CD4-positive, alpha-beta T cell (primary cell): ENCODE results near the gene EID2B. TPM values are rescaled to one million over a fixed set of nuclear protein-coding genes. Genes with fewer than 3 reads are reported as not detected.

Experiments
- ATAC-seq: fragments of 200-7000 bp; cut with Tn5 transposase; one replicate; pipeline ENCODE4 v1.10.0; 2022; ENCODE audit warnings: mild to moderate bottlenecking; ENCODE audit not compliant: poor library complexity
- CTCF ChIA-PET: fragments of 350-600 bp; sonication (Branson Sonifier 250); formaldehyde crosslinking; loops from one replicate; lab custom pipeline; 2021; ENCODE audit warnings: antibody characterized with exemption, inconsistent platforms; lab: Charles Lee
- POLR2A ChIA-PET: fragments of 350-600 bp; sonication (Branson Sonifier 250); formaldehyde crosslinking; loops from one replicate; lab custom pipeline; 2021; ENCODE audit warnings: antibody characterized with exemption, inconsistent platforms; lab: Charles Lee
- DNase-seq, 14 experiments: peaks; one replicate each; pipeline ENCODE4 v3.0.0-alpha.2; 2013 to 2020; ENCODE audit warnings: mixed read lengths in 2 of 14
- H3K27ac ChIP-seq, 2 donors: one replicate each; pipeline versions ENCODE4 v1.5.1 to v1.7.0; 2013; ENCODE audit warnings: low read length in 2 of 2, low read depth in 1 of 2, mild to moderate bottlenecking in 1 of 2
- H3K27me3 ChIP-seq, 2 experiments: 1 replicate in 1 of 2; 2 replicates in 1 of 2; pipeline versions ENCODE4 v1.6.1 to v1.7.0; 2013; ENCODE audit warnings: low read length in 2 of 2, control low read depth in 1 of 2, mild to moderate bottlenecking in 1 of 2, moderate library complexity in 1 of 2; ENCODE audit not compliant: insufficient read depth in 2 of 2, control insufficient read depth in 1 of 2
- H3K36me3 ChIP-seq: one replicate; pipeline ENCODE4 v1.6.1; 2013; ENCODE audit warnings: low read length, control low read depth; ENCODE audit not compliant: insufficient read depth
- H3K4me1 ChIP-seq: one replicate; pipeline ENCODE4 v1.6.1; 2013; ENCODE audit warnings: low read length, control low read depth; ENCODE audit not compliant: insufficient read depth
- H3K4me3 ChIP-seq: one replicate; pipeline ENCODE4 v1.5.1; 2013; ENCODE audit warnings: mild to moderate bottlenecking, low read length, moderate library complexity
- H3K9me3 ChIP-seq, 2 experiments: 1 replicate in 1 of 2; 2 replicates in 1 of 2; pipeline versions ENCODE4 v1.6.1 to v1.7.0; 2013; ENCODE audit warnings: low read length in 2 of 2, mild to moderate bottlenecking in 2 of 2, control low read depth in 1 of 2, moderate library complexity in 1 of 2; ENCODE audit not compliant: control insufficient read depth in 1 of 2, insufficient read depth in 1 of 2
- H3K27ac Mint-ChIP-seq: one replicate; pipeline ENCODE4 v1.8.0; 2020; ENCODE audit warnings: mixed read lengths
- H3K27me3 Mint-ChIP-seq: one replicate; pipeline ENCODE4 v1.8.0; 2021; ENCODE audit warnings: mixed read lengths
- H3K36me3 Mint-ChIP-seq: one replicate; pipeline ENCODE4 v1.8.0; 2021; ENCODE audit warnings: low read depth, mixed read lengths
- H3K4me1 Mint-ChIP-seq: one replicate; pipeline ENCODE4 v1.8.0; 2021; ENCODE audit warnings: low read depth, mixed read lengths
- H3K4me3 Mint-ChIP-seq: one replicate; pipeline ENCODE4 v1.8.0; 2020; ENCODE audit warnings: mild to moderate bottlenecking, mixed read lengths
- H3K9me3 Mint-ChIP-seq: one replicate; pipeline ENCODE4 v1.8.0; 2020; ENCODE audit warnings: mixed read lengths
- CTCF ChIP-seq: fragments of 200-600 bp; IDR thresholded peaks from one replicate; pipeline ENCODE4 v1.8.0; 2022; ENCODE audit warnings: antibody characterized with exemption, mild to moderate bottlenecking
- intact Hi-C, 2 experiments: fragments of 100-400 bp; cut with DNase I in 1 of 2; cut with micrococcal nuclease in 1 of 2; formaldehyde crosslinking; loops; one replicate each; pipeline versions ENCODE4 v1.15.1 to v1.9.0; 2023 to 2025; cut with DNase I, micrococcal nuclease
- total RNA-seq, 174 experiments: library from RNA in 2 of 174; stranded (reverse) in 2 of 174; gene quantifications; one replicate each; pipeline ENCODE4 v1.2.3 and lab custom pipeline; 2021 to 2026

The EID2B gene
- total RNA-seq, 2 experiments from 2014 or later: 5.0 to 5.1 TPM

DNA sequence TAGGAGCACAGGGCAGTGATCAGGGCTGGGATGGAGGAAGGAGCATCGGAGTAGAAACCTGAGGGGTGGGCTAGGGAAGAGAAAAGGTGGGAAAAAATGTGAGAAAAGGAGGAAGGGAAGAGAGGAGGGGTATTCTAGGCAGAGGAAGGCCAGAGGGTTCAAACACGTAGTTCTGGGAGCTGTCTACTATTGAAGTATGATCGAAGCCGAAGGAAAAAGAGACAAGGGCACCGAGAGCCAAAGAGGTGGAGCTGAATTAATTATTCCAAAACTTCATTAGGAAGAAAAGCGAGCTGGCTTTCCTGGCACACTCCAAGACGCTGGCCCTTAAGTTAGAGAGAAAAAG lies 26.1 kb downstream of the EID2B start:
- H3K9me3 Mint-ChIP-seq: no peaks in the 10 kb centered on the region
- ChIA-PET POLR2A (interaction anchor here (1.5 kb wide), 1 partner anchor 71 kb away, joined by 4 read pairs; the partner anchor contains the start of gene RPS16), CTCF (interaction anchor here (0.8 kb wide), 1 partner anchor 32 kb away, joined by 3 read pairs; no protein-coding TSS in a partner anchor)
- no peak overlapping the region for H3K4me3 ChIP-seq
- H3K4me1 ChIP-seq: peaks cover 23% of the 10 kb centered on the region
- no peaks in the 10 kb centered on the region for H3K36me3 Mint-ChIP-seq
- DNase-seq: no peak
- no peak overlapping the region for H3K27ac ChIP-seq
- H3K27me3 ChIP-seq: peaks cover 45 to 51% of the 10 kb centered on the region in 2 experiments
- peak overlapping the region; percentile 71 for H3K4me3 Mint-ChIP-seq
- H3K36me3 ChIP-seq: no peaks in the 10 kb centered on the region
- TF ChIP-seq CTCF: no peak
- intact Hi-C loops: no loop called here
- peaks cover 68% of the 10 kb centered on the region for H3K27me3 Mint-ChIP-seq
- H3K4me1 Mint-ChIP-seq: peaks cover 38% of the 10 kb centered on the region
- H3K9me3 ChIP-seq: peaks cover 0 to 13% of the 10 kb centered on the region in 2 experiments
- no peak for ATAC-seq
- no peak overlapping the region for H3K27ac Mint-ChIP-seq

- Histone ChIP-seq H3K36me3 (no peaks in the 10 kb centered on the region), H3K9me3 (peaks cover 0 to 19% of the 10 kb centered on the region in 2 experiments), H3K4me1 (peaks cover 40% of the 10 kb centered on the region), H3K27me3 (peaks cover 63 to 77% of the 10 kb centered on the region in 2 experiments), H3K4me3 (no peak overlapping the region), H3K27ac (no peak overlapping the region)
- Mint-ChIP-seq H3K9me3 (no peaks in the 10 kb centered on the region), H3K27ac (no peak overlapping the region), H3K4me3 (no peak overlapping the region), H3K4me1 (peaks cover 48% of the 10 kb centered on the region), H3K27me3 (peaks cover 82% of the 10 kb centered on the region), H3K36me3 (no peaks in the 10 kb centered on the region)
- CTCF ChIA-PET: interaction anchor here (0.6 to 1.7 kb wide), 22 partner anchors 9 to 339 kb away, joined by 3 to 18 read pairs (median 4); partner anchors contain the start of genes EID2, EID2B, MED29 and PAF1
- ATAC-seq: peak; percentile 79
- POLR2A ChIA-PET: interaction anchor here (1.1 to 1.3 kb wide), 3 partner anchors 41 to 104 kb away, joined by 3 to 4 read pairs (median 3); partner anchors contain the start of gene SUPT5H
- TF ChIP-seq CTCF: peak; percentile 68
- intact Hi-C loops: loop anchor here (2.0 kb wide), 1 partner anchor 62 kb away; no protein-coding TSS in a partner anchor
- peak; percentile 56 to 94 (median 72) for DNase-seq
These were observed 29.8 kb downstream of the EID2B start for GRCh38 chr19:39502640-39503417.

GRCh38 chr19:39501340-39501739 lies 31.3 kb downstream of the EID2B start:
- DNase-seq: no peak
- no peak overlapping the region for H3K4me3 ChIP-seq
- H3K27ac Mint-ChIP-seq: no peak overlapping the region
- no peaks in the 10 kb centered on the region for H3K9me3 Mint-ChIP-seq
- H3K4me1 Mint-ChIP-seq: peaks cover 38% of the 10 kb centered on the region
- ATAC-seq: no peak
- peaks cover 55 to 76% of the 10 kb centered on the region in 2 experiments for H3K27me3 ChIP-seq
- no peaks in the 10 kb centered on the region for H3K36me3 Mint-ChIP-seq
- no peak for TF ChIP-seq CTCF
- ChIA-PET CTCF (interaction anchor here (1.4 kb wide), 1 partner anchor 27 kb away, joined by 3 read pairs; no protein-coding TSS in a partner anchor), POLR2A (no interaction called here)
- H3K4me1 ChIP-seq: peaks cover 30% of the 10 kb centered on the region
- H3K4me3 Mint-ChIP-seq: no peak overlapping the region
- H3K27me3 Mint-ChIP-seq: peaks cover 74% of the 10 kb centered on the region
- peaks cover 0 to 20% of the 10 kb centered on the region in 2 experiments for H3K9me3 ChIP-seq
- H3K36me3 ChIP-seq: no peaks in the 10 kb centered on the region
- intact Hi-C loops: no loop called here
- H3K27ac ChIP-seq: no peak overlapping the region
